ENCODE results near the gene ZBTB18. TPM values are rescaled to one million over a fixed set of nuclear protein-coding genes. Genes with fewer than 3 reads are reported as not detected.

Gene ZBTB18
- total and polyA plus RNA-seq, 2 donors (not counting 1 experiment from before 2014, with no cell fraction given), result 38.4 to 130 TPM

DNA sequence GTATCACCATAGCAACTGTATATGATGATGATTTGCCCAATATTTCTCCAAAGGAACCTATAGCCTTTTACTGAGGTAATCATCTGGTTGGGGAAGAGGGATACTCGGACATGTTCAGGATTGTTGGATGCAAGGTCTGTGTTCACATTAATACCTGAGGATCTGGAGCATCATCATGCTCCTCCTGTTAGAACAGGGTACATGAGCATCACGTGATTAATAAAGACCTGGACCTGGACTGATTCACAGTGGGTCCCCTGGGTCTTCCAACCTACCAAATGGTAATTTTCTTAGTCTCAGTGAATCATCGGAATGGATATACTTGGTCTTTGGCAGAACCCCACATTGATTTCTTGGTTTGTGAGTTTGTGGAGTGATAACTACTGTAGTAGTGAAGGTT lies 45.6 kb upstream of the ZBTB18 start:
- Histone ChIP-seq H3K9me3 (ENCODE audit: control extremely low read depth in 1 of 3, control insufficient read depth in 2 of 3, insufficient read depth in 1 of 3, low read length in 2 of 3) (no peaks in the 10 kb centered on the region), H3K4me2 (replicated peaks; ENCODE audit: low read depth, low read length, poor library complexity, severe bottlenecking) (no peak overlapping the region), H3K4me3 (ENCODE audit: control extremely low read depth in 1 of 5, extremely low read depth in 1 of 5, insufficient read depth in 1 of 5, low read depth in 2 of 5, low read length in 4 of 5) (no peak overlapping the region), H3K79me2 (ENCODE audit: control insufficient read depth, insufficient read depth, low read length) (no peaks in the 10 kb centered on the region), H3K4me1 (ENCODE audit: control insufficient read depth in 2 of 2, insufficient read depth in 2 of 2, low read length in 2 of 2) (peaks cover 8 to 9% of the 10 kb centered on the region in 2 donors), H3K9ac (ENCODE audit: low read length) (no peak overlapping the region), H3K36me3 (replicated peaks in 1 of 2; ENCODE audit: control extremely low read depth in 1 of 2, control insufficient read depth in 1 of 2, extremely low read depth in 1 of 2, insufficient read depth in 2 of 2, low read length in 1 of 2) (no peaks in the 10 kb centered on the region), H2AFZ (ENCODE audit: insufficient read depth, low read depth, low read length, poor library complexity, severe bottlenecking) (no peak overlapping the region), H4K20me1 (ENCODE audit: control insufficient read depth, insufficient read depth, low read length, poor library complexity, severe bottlenecking) (no peaks in the 10 kb centered on the region), H3K27ac (ENCODE audit: low read length in 2 of 2) (no peak overlapping the region), H3K27me3 (replicated peaks in 1 of 4; ENCODE audit: control extremely low read depth in 1 of 4, control insufficient read depth in 3 of 4, insufficient read depth in 4 of 4, low read length in 3 of 4) (no peaks in the 10 kb centered on the region)
- WGBS (ENCODE audit: insufficient coverage), result 100% methylated on average over 2 of the region's 3 CpGs
- Mint-ChIP-seq H3K9me3 (ENCODE audit: insufficient read depth) (no peaks in the 10 kb centered on the region), H3K4me3 (no peak overlapping the region), H3K27me3 (peaks cover 6% of the 10 kb centered on the region), H3K27ac (no peak overlapping the region), H3K4me1 (peaks cover 12% of the 10 kb centered on the region)
- CTCF ChIA-PET, result no interaction called here
- POLR2A ChIA-PET, result no interaction called here
- intact Hi-C loops (cut with micrococcal nuclease), result no loop called here
- no peak for TF ChIP-seq EZH2 (IDR thresholded peaks at IDR 0.05; ENCODE audit: borderline replicate concordance, insufficient read depth, low read depth, low read length, poor library complexity, severe bottlenecking)
- no peak for TF ChIP-seq CTCF (IDR thresholded peaks at IDR 0.05)
- ATAC-seq (ENCODE audit: low read depth), result no peak
- DNase-seq, result no peak

- Histone ChIP-seq H3K27ac (ENCODE audit: low read length in 2 of 2) (no peak overlapping the region), H3K4me3 (ENCODE audit: control extremely low read depth in 1 of 5, extremely low read depth in 1 of 5, insufficient read depth in 1 of 5, low read depth in 2 of 5, low read length in 4 of 5) (no peak overlapping the region), H4K20me1 (ENCODE audit: control insufficient read depth, insufficient read depth, low read length, poor library complexity, severe bottlenecking) (no peaks in the 10 kb centered on the region), H3K9me3 (ENCODE audit: control extremely low read depth in 1 of 3, control insufficient read depth in 2 of 3, insufficient read depth in 1 of 3, low read length in 2 of 3) (no peaks in the 10 kb centered on the region), H2AFZ (ENCODE audit: insufficient read depth, low read depth, low read length, poor library complexity, severe bottlenecking) (no peak overlapping the region), H3K27me3 (replicated peaks in 1 of 4; ENCODE audit: control extremely low read depth in 1 of 4, control insufficient read depth in 3 of 4, insufficient read depth in 4 of 4, low read length in 3 of 4) (no peaks in the 10 kb centered on the region), H3K4me1 (ENCODE audit: control insufficient read depth in 2 of 2, insufficient read depth in 2 of 2, low read length in 2 of 2) (peaks cover 8 to 9% of the 10 kb centered on the region in 2 donors), H3K4me2 (replicated peaks; ENCODE audit: low read depth, low read length, poor library complexity, severe bottlenecking) (no peak overlapping the region), H3K79me2 (ENCODE audit: control insufficient read depth, insufficient read depth, low read length) (no peaks in the 10 kb centered on the region), H3K36me3 (replicated peaks in 1 of 2; ENCODE audit: control extremely low read depth in 1 of 2, control insufficient read depth in 1 of 2, extremely low read depth in 1 of 2, insufficient read depth in 2 of 2, low read length in 1 of 2) (no peaks in the 10 kb centered on the region), H3K9ac (ENCODE audit: low read length) (no peak overlapping the region)
- peaks cover 6% of the 10 kb centered on the region for H3K27me3 Mint-ChIP-seq
- POLR2A ChIA-PET, result no interaction called here
- H3K4me3 Mint-ChIP-seq, result no peak overlapping the region
- intact Hi-C loops (cut with micrococcal nuclease), result no loop called here
- peaks cover 12% of the 10 kb centered on the region for H3K4me1 Mint-ChIP-seq
- H3K9me3 Mint-ChIP-seq (ENCODE audit: insufficient read depth), result no peaks in the 10 kb centered on the region
- no CpG with 5 or more reads among the region's 3 CpGs for WGBS (ENCODE audit: insufficient coverage)
- CTCF ChIA-PET, result no interaction called here
- DNase-seq (no peak), ATAC-seq (ENCODE audit: low read depth) (no peak)
- no peak for TF ChIP-seq EZH2 (IDR thresholded peaks at IDR 0.05; ENCODE audit: borderline replicate concordance, insufficient read depth, low read depth, low read length, poor library complexity, severe bottlenecking)
- TF ChIP-seq CTCF (IDR thresholded peaks at IDR 0.05), result no peak
- H3K27ac Mint-ChIP-seq, result no peak overlapping the region
These were observed 44.6 kb upstream of the ZBTB18 start for GRCh38 chr1:244006381-244006901.

Data from B cell (primary cell).